ENCODE data around the gene GALNT7.

GALNT7 gene

GRCh38 chr4:173265751-173266150 lies 97.1 kb downstream of the GALNT7 start:
- in situ Hi-C loops (cut with HindIII; ENCODE audit: low sequenced_read_pairs), result loop anchor here (25.0 kb wide), 1 partner anchor 253 kb away; no protein-coding TSS in a partner anchor
- no peak for DNase-seq (ENCODE audit: low read depth)
- no peak for TF ChIP-seq CTCF (IDR thresholded peaks at IDR 0.05; ENCODE audit: low read depth, low read length, missing control alignments)
- no peak overlapping the region for H3K4me3 ChIP-seq (ENCODE audit: low read depth, low read length)

GRCh38 chr4:173267711-173268110 lies 99.1 kb downstream of the GALNT7 start:
- DNase-seq (ENCODE audit: low read depth), result no peak
- no peak for TF ChIP-seq CTCF (IDR thresholded peaks at IDR 0.05; ENCODE audit: low read depth, low read length, missing control alignments)
- in situ Hi-C loops (cut with HindIII; ENCODE audit: low sequenced_read_pairs), result loop anchor here (25.0 kb wide), 1 partner anchor 255 kb away; no protein-coding TSS in a partner anchor
- H3K4me3 ChIP-seq (ENCODE audit: low read depth, low read length), result no peak overlapping the region

GRCh38 chr4:173269280-173269679 lies 100.7 kb downstream of the GALNT7 start:
- H3K4me3 ChIP-seq (ENCODE audit: low read depth, low read length), result no peak overlapping the region
- in situ Hi-C loops (cut with HindIII; ENCODE audit: low sequenced_read_pairs), result loop anchor here (25.0 kb wide), 1 partner anchor 257 kb away; no protein-coding TSS in a partner anchor
- TF ChIP-seq CTCF (IDR thresholded peaks at IDR 0.05; ENCODE audit: low read depth, low read length, missing control alignments), result no peak

GRCh38 chr4:173270312-173271027 lies 101.9 kb downstream of the GALNT7 start:
- no peak overlapping the region for H3K4me3 ChIP-seq (ENCODE audit: low read depth, low read length)
- no peak for TF ChIP-seq CTCF (IDR thresholded peaks at IDR 0.05; ENCODE audit: low read depth, low read length, missing control alignments)
- in situ Hi-C loops (cut with HindIII; ENCODE audit: low sequenced_read_pairs), result loop anchor here (25.0 kb wide), 1 partner anchor 258 kb away; no protein-coding TSS in a partner anchor
- DNase-seq (ENCODE audit: low read depth), result peak; percentile 64

More at GRCh38 chr4:173269280-173269679, 100.7 kb downstream of the GALNT7 start:
- no peak for DNase-seq (ENCODE audit: low read depth)

- H3K4me3 ChIP-seq (ENCODE audit: low read depth, low read length), result no peak overlapping the region
These were observed 103.7 kb downstream of the GALNT7 start for GRCh38 chr4:173272314-173272713.

GRCh38 chr4:173272996-173273395 lies 104.4 kb downstream of the GALNT7 start:
- H3K4me3 ChIP-seq (ENCODE audit: low read depth, low read length), result no peak overlapping the region

More at GRCh38 chr4:173272314-173272713, 103.7 kb downstream of the GALNT7 start:
- in situ Hi-C loops (cut with HindIII; ENCODE audit: low sequenced_read_pairs), result loop anchor here (25.0 kb wide), 1 partner anchor 260 kb away; no protein-coding TSS in a partner anchor
- no peak for DNase-seq (ENCODE audit: low read depth)
- TF ChIP-seq CTCF (IDR thresholded peaks at IDR 0.05; ENCODE audit: low read depth, low read length, missing control alignments), result no peak

More at GRCh38 chr4:173272996-173273395, 104.4 kb downstream of the GALNT7 start:
- in situ Hi-C loops (cut with HindIII; ENCODE audit: low sequenced_read_pairs), result loop anchor here (25.0 kb wide), 1 partner anchor 261 kb away; no protein-coding TSS in a partner anchor
- no peak for TF ChIP-seq CTCF (IDR thresholded peaks at IDR 0.05; ENCODE audit: low read depth, low read length, missing control alignments)
- DNase-seq (ENCODE audit: low read depth), result no peak

Measured in astrocyte of the cerebellum (primary cell).